ENCODE results near the gene INTS7.

The INTS7 gene

GRCh38 chr1:211902624-211903291 lies 132.6 kb downstream of the INTS7 start:
- no peak for DNase-seq

- DNase-seq, result no peak
Measured at GRCh38 chr1:211901945-211902344, 133.4 kb downstream of the INTS7 start.

- DNase-seq, result no peak
Measured at GRCh38 chr1:211900441-211900840, 134.9 kb downstream of the INTS7 start.

GRCh38 chr1:211896958-211897357 lies 138.4 kb downstream of the INTS7 start:
- no peak for DNase-seq

- DNase-seq, result no peak
Measured at GRCh38 chr1:211895126-211895759, 140.1 kb downstream of the INTS7 start.

GRCh38 chr1:211894312-211894711 lies 141.0 kb downstream of the INTS7 start:
- DNase-seq, result no peak

- DNase-seq, result no peak
Measured at GRCh38 chr1:211893260-211893659, 142.1 kb downstream of the INTS7 start.

- DNase-seq, result no peak
Measured at GRCh38 chr1:211892577-211892976, 142.8 kb downstream of the INTS7 start.

GRCh38 chr1:211891708-211892107 lies 143.6 kb downstream of the INTS7 start:
- DNase-seq, result no peak
